Right renal cortex interstitium (tissue), 3 donors: ENCODE results near the gene MYO1E. TPM values are rescaled to one million over a fixed set of nuclear protein-coding genes. Genes with fewer than 3 reads are reported as not detected.

ENCODE experiments used
- DNase-seq, 3 donors: peaks; one replicate each; pipeline ENCODE4 v3.0.0-alpha.2; 2013; ENCODE audit warnings: low read depth in 3 of 3, low spot score in 2 of 3
- polyA plus RNA-seq, 3 donors: library from polyadenylated mRNA; unstranded; fragments of 120-200 nt; gene quantifications; one replicate each; pipeline ENCODE4 v1.2.1, GENCODE V29; 2013; ENCODE audit not compliant: insufficient read length in 3 of 3

Gene MYO1E
- polyA plus RNA-seq, 3 donors: 160 to 180 (median 161) TPM

DNA sequence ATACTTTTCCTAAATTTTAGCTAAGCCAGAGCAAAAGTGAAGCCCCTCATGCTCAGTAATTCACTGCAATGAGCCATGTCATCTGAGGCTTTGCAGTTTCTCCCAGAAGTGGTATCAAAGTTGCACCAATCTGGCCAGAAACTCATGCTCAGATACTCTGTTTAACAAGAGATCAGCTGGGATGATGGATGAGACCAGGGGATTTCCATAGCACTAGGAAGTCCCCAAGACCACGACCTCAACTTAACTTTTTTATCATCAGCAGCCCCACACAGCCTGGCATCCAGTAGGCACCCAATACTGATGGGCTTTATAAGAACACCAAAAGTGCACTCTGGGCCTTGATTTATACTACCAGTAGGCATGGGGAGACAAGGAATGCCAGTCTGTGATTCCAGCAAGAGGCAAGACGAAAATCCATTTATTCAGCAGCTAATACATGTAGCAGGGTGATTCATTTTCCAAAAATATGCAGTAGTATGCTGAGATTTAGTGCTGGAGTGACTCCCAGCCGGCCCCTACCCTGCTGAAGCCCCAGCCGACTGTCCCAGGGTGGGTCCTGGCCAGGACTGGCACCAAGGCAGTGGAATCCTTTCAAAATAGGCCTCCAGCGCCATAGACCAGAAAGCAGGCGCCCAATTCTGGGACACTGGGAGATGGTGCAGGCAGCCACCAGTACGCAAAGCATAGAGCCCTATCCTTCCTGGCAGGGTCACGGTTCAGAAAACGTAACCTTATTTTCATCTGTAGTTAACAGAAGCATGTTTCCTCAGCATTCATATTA, 166.6 kb downstream of the MYO1E start:
- DNase-seq: no peak

DNA sequence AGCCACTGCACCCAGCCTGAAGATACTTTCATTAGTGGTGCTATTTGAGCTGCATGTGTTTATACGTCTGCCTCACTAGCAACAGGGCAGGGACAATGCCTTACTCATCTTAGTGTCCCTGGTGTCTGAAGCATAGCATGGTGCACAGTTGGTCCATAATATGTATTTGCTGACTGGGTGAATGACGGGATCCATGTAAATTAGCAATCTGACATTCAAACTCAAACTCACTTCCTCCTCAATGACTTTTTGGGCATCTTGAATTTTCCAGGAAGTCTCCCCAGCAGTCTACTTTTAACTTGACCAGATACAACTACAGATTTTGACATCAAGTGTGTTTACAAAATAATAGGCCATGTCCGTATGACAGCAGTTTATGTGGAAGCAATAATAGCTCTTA, 169.0 kb downstream of the MYO1E start:
- no peak for DNase-seq

DNA sequence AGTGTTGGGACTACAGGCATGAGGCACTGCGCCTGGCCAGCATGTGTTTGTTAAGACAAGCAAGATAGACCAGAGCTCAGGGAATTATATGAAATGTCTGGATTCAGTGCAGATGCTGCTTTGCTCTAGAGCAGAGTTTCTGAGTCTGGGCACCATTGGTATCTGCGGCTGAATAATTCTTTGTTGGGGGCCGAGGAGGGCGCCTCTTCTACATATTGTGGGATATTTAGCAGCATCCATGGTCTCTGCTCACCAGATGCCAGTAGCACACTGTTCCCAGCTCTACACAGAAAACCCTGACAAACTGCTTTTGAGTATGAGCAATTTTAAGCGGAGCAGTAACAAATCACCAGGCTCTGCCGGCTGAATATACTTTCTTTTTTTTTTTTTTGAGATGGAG, 169.7 kb downstream of the MYO1E start:
- DNase-seq: no peak

DNA sequence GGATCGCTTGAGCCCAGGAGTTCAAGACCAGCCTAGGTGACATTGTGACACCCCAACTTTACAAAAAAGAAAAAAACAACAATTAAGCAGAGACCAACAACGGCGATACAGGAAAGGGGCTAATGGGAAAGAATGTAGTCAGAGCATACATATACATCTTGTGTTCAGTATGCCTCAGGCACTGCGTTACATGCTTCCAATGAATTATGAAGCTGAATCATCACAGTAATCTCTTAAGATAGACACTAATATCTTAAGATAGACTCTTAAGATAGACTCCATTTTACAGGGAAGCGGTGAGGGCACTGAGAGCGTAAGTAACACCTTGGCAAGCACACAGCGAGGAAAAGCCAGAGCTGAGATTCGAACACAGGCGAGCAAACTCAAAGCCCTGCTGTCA, 172.1 kb downstream of the MYO1E start:
- DNase-seq: no peak

DNA sequence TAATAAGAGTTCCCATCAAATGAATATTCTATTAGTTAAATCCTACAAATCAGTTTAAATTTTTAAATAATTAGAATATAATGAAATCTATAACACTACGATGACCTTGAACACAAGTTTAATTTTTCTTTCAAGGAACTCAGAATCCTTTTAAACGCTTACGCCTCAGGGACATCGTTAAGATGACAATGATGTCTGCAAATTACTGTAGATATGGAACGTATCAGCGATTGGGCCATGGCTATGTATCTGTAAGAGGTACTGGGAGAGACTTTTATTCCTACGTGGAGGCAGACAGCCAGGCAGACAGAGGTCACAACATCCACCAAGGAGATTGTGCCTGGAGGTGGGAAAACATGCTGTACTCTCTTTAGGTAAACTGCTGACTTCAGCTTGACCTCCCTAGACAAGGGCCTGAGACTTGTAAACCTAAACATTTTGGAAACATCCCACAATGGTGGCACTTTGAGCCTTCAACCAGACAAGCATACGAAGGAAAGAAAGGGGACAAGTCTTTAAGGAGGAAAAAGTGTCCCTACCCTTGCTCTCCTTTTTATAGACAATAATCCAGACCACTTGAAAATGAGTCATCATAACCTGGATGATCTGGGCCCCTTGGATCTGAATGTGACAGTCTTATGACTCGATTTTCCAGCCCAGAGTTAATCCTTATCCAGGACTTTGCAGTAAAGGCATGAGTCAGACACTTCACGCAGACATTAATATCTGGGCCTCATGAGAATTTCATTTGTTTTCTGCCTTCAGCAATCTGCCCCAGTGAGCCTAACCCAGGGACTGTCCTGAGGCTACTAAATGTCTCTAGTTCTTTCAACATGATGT, 172.8 kb downstream of the MYO1E start:
- DNase-seq: no peak

DNA sequence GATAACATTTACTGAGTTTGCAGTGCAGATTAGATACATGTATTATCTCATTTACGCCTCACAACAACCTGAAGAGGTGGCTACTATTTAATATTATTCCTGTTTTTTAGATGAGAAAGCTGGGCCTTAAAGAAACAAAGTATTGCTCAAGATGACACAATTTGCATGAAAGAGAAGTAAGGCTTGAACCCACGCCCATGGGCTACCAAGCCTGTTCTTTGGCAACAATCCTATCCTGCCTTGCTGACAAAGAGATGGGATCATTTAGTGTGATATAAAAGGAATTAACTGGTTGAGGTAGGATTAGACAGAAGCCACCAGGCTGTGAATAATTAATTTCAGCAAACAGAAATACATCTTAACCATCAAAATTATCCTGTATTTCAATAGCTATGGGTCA, 175.2 kb downstream of the MYO1E start:
- DNase-seq: no peak

DNA sequence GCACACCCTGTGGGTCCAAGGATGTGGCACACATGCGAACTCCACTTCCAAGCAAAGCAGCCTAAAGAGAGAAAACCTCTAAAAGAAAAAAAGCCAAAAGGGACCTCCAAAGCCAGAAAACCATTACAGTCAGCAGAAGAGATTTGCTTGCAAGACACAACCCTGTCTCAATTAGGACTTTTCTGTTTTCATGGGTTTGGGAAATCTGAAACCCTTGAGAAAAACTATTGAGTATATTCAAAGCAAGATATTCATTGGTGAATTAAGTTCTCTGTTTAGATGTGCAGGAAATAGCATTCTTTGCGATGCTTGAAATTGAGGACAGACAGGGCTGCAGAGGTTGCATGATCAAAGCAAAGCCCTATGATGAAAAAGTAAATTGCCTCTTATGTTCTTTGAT, 176.3 kb downstream of the MYO1E start:
- no peak for DNase-seq

DNA sequence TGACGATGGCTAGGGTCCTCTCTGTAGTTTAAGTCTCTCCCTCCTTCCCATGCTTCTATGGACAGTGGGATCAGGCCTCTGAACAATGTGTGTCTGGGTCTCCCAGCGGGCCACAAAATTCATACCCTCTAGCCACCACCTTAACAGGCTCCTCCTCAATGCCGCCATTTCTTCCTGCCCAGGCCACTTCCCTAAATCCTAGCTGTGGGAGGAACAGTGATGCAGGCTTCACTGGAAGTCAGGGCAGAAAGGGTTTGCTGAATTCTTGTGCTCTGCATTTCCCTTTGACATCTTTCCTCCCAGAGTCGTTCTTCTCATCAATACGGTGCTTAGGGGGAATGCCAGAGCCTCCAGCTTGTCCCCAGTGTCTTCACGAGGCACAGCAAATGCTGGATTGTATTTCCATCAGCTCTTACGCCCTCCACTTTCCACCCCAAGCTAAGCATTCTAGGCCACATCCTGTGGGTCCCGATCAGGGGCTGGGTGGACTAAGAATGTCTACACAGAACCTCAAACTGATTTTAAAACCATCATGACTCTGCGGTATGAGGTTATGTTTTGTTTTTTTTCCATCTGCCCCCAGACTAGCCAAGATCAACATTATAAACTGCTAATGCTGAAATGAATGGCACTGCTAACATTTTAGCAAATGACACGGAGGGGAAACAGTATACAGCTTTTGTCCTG, 177.9 kb downstream of the MYO1E start:
- no peak for DNase-seq

DNA sequence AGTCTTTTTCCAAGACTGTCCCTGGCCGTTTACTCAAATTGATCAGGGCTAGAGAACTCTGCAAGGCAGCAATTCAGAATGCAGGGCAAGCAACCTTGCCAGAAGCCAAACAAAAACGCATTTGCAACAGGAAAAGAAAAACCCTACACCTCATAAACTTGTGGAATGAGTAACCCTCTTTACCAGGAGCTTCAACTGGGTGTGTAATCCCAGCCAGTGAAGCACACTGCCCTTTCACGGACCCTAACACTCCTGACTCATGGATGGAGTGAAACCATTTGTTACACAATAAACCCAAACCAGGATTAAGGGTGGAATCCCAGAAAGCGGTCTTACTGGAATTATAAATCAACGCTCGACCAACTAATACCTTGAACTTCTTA, 180.8 kb downstream of the MYO1E start:
- no peak for DNase-seq

DNA sequence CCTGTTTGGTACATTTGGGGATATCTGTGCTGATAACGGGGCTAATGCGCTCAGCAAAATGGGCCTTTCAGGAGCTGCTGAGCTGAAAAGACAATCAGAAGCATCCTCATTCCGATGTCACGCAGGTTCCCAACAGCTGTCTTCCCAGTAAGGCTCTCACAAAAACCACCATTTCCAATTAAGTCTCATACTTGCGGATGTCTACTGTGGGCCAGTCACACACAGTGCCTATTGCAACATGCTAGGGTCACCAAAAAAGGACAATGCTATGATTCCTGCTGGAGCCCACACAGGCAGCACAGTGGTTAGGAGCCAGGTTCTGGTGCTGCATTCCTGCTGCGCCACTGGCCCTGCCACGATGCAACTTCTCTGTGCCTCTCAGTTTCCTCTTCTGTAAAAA, 182.4 kb downstream of the MYO1E start:
- DNase-seq: no peak

DNA sequence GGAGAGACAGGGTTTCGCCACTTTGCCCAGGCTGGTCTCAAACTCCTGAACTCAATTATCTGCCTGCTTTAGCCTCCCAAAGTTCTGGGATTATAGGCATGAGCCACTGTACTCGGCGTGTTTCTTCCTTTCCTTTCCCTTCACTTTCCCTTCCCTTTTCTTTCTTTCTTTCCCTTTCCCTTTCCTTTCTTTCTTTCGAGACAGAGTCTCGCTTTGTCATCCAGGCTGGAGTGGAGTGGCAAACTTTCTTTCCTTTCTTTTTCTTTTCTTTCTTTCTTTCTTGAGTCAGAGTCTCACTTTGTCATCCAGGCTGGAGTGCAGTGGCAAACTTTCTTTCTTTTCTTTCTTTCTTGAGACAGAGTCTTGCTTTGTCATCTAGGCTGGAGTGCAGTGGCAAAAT, 183.4 kb downstream of the MYO1E start:
- DNase-seq: no peak

DNA sequence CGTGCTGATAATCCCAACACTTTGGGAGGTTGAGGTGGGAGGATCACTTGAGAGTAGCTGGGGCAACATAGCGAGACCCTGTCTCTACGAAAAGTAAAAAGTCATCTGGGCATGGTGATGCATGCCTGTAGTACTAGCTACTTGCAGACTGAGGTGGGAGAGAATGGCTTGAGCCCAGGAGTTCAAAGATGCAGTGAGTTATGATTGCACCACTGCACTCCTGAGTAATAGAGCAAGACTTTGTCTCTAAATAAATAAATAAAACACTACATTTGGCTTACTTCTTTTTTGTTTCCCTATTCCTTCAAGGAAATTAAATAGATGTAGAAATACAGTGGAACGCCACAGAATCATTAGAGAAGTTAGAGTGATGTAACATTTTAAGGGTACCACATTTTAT, 186.2 kb downstream of the MYO1E start:
- DNase-seq: no peak

DNA sequence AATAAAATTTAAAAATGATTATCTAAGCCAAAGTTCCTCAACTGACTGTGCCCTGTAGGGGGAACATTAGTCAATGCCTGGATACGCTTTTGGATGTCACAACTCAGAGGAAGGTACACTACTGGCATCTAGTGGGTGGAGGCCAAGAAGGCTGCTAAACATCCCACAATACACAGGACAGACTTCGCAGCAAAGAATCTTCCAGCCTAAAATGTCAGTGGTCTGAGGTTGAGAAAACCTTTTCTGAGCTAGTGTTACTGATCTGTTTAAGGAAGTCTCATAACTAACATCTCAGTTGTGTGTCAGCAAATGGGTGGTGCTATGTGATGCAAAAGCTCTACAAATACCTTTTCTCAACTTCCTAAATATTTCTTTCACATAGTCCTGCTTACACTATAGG, 186.9 kb downstream of the MYO1E start:
- DNase-seq: no peak

DNA sequence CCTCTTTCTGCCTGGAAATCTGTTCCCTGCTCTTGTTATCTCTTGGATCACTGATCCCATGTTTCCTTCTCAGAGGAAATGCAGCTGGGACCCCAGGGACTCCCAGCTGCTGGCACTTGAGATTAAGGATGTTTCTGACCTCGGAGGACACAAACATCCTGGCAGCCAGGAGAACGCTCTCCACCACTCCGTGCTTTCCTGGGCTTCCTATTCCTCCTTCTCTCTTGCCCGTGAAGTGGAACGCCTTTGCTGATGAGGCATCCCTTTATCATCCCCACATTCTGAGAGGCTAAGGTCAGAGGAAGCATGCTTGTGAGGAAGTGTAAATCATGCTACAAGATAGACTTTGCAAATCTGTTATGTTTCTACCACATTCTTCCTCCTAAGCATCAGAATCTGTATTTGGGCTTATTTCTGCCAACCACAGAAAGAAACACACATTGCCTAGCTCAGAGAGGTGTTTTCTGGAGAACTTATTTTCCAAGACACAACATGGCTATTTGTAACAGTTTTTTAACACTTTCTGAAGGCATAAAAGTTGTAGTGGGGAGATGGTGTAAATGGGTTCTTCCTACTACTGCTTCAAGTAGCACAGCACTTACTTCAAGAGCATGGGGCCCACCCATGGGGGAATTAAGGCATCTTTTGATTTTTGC, 191.6 kb downstream of the MYO1E start:
- DNase-seq: no peak

DNA sequence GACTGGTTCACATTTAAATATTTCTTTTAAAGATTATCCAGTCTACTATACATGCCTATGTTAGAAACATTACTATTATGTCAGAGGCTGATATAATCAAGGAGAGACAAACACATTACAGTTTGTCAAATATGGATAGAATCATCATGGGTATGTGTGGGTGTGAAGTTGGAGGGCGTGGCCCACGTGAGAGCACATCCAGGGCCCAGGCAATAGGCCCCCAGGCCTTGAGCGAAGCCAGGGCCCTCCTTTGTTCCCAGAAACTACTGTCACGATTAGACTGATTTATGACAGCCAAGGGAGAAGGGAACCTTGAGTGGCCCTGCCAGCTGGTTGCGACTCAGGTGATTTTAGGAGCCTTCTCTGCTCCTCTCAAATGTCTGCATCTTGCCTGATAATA, 193.0 kb downstream of the MYO1E start:
- DNase-seq: no peak

DNA sequence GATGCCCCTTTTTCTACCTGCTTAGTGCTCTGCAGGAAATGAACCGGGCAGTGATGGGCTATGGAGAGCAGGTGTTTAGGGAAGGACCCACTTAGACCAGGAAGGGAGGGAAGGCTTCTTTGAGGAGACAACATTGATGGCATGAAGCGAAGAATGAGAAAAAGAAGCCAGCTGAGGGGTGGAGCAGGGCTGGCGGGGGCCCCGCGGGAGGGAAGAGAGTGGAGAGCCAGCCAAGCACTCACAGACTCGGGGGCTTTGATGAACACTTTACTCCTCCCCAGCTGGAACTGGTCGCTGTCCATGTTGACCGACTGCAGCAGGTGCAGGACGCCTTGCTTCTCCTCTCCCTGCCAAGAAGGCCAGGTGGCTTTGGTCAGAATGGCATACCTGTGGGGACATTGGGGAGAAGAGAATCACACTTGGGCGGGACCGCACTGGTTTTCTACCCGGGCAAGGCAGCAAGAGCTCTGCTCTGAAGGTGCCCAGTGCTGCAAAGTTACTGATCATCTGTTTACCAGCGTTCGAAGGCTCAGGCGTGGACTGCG, 194.4 kb downstream of the MYO1E start:
- no peak for DNase-seq

DNA sequence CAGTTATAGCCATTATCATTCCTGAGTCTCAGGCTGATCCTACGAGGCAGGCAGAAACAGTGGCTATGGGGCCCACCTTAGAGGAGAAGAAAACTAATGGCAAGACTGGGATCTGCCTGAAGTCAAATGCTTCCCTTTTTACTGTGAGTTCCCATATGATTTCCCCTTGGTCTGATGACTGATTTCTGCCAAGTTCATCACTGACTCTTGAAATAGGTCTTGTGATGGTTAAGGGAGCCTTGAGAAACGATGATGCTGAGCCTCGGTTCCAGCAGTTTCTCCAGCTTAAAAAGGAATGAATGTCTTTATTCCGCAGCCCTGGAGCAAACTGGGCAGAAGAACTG, 195.4 kb downstream of the MYO1E start:
- DNase-seq: no peak

DNA sequence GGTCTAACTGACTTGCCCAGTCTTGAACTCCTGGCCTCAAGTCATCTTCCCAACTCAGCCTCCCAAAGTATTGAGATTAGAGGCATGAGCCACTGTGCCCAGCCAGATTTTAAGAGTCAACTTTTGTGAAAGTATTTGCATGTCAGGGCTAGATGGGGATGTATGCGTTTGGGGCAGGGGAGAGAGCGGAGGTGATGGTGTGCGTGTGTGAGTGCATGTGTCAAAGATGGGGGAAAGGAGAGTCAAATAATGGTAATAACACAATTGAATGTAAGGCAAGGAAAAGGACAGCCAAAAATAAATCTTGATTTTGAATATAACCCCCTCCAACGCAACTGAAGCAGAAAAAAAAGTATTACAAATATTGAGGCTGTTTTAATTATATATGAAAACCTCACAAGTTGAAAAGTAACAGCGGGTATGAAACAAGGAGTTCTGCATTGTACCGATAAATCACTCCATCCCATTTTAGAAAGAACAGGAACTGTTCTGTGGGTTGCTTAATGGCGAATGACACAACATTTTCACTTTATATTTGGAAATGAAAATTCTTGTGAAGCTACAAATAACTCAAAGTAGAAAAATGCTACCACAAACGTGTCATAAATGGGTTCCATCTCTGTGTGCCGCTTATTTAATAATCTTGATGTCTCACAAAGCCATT, 195.9 kb downstream of the MYO1E start:
- DNase-seq: no peak

DNA sequence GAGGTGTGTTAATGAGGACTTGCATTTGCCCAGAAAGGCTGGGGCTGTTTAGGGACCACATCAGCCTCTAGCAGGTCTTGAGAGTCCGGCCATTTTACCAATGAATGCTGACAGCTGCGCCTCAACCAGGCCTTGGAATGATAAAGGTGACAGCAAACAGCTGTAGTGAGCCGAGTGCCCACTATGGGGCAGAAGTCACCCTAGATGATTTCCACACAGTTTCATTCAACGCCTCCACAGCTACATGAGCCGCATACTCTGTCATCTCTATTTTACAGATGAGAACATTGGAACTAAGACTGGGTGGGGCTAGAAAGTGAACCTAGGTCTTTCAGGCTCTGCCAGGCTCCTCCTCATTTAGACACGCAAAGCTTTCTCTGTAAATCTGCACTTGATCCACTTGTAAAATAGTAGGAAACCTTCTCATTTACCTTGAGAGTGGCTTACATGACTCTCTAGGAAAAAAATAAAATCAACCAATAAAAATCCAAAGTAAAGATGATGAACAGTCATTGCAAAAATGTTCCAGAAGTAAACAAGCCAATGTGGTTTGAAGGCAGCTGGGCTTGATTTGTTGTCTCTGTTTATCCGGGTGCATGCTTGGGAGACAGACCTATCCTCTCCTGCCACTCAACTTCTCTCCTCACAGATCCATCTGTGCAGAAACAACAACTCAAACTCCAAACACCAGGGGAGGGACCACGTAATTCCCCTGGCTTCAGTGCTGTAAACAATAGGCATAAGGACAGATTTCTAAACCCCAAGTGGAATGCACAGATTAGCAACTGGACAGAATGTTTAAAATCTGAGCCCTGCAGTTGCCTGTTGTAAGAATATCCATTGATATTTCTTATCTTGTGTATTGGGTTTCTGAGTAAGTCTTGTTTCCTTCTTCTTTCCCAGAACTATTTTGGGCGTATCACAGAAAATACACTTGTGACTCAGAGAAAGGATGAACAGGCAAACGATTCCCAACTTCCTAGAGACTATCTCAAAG, 197.5 kb downstream of the MYO1E start:
- no peak for DNase-seq
